Astrocyte (in vitro differentiated cells and primary cell): ENCODE data around the gene CAMK2B. TPM values are rescaled to one million over a fixed set of nuclear protein-coding genes. Genes with fewer than 3 reads are reported as not detected.

Experiments used
- DNase-seq: peaks from one replicate; pipeline ENCODE4 v3.0.0-alpha.2; 2010; ENCODE audit warnings: low read depth
- FAIRE-seq: peaks from 2 replicates; lab custom pipeline; 2011; peaks lifted over from hg19 to GRCh38; lab: Jason Lieb, UNC
- H2AFZ ChIP-seq: 2 replicates; pipeline ENCODE4 v1.6.0; 2012; ENCODE audit warnings: low read depth, low read length, inconsistent platforms
- H3K27ac ChIP-seq: 2 replicates; pipeline ENCODE4 v1.5.1; 2011; ENCODE audit warnings: low read depth, low read length, inconsistent platforms
- H3K27me3 ChIP-seq: 2 replicates; pipeline ENCODE4 v1.6.0; 2011; ENCODE audit warnings: low read length, inconsistent platforms; ENCODE audit not compliant: insufficient read depth
- H3K36me3 ChIP-seq: 2 replicates; pipeline ENCODE4 v1.5.1; 2011; ENCODE audit warnings: low read length, inconsistent platforms; ENCODE audit not compliant: insufficient read depth
- H3K4me1 ChIP-seq: 2 replicates; pipeline ENCODE4 v1.5.1; 2011; ENCODE audit warnings: low read length, inconsistent platforms; ENCODE audit not compliant: insufficient read depth
- H3K4me2 ChIP-seq: 2 replicates; pipeline ENCODE4 v1.6.0; 2012; ENCODE audit warnings: low read length, inconsistent platforms
- H3K4me3 ChIP-seq: 2 replicates; pipeline ENCODE4 v1.5.1; 2011; ENCODE audit warnings: low read depth, mild to moderate bottlenecking, low read length, inconsistent platforms; ENCODE audit not compliant: insufficient read depth
- H3K79me2 ChIP-seq: 2 replicates; pipeline ENCODE4 v1.6.0; 2012; ENCODE audit warnings: mild to moderate bottlenecking, low read length, inconsistent platforms; ENCODE audit not compliant: insufficient read depth
- H3K9ac ChIP-seq: 2 replicates; pipeline ENCODE4 v1.6.0; 2012; ENCODE audit warnings: mild to moderate bottlenecking, low read length, inconsistent platforms
- H3K9me3 ChIP-seq: 2 replicates; pipeline ENCODE4 v1.5.1; 2012; ENCODE audit warnings: low read depth, mild to moderate bottlenecking, low read length, inconsistent platforms; ENCODE audit not compliant: insufficient read depth
- H4K20me1 ChIP-seq: 2 replicates; pipeline ENCODE4 v1.6.0; 2012; ENCODE audit warnings: low read length, inconsistent platforms; ENCODE audit not compliant: insufficient read depth
- H3K27ac Mint-ChIP-seq: one replicate; pipeline ENCODE4 v1.8.0; 2021; ENCODE audit warnings: mild to moderate bottlenecking, mixed read lengths; ENCODE audit not compliant: unreplicated experiment
- H3K27me3 Mint-ChIP-seq: one replicate; pipeline ENCODE4 v1.8.0; 2021; ENCODE audit warnings: low read depth, mixed read lengths; ENCODE audit not compliant: unreplicated experiment
- H3K36me3 Mint-ChIP-seq: one replicate; pipeline ENCODE4 v1.8.0; 2021; ENCODE audit warnings: low read depth, mixed read lengths; ENCODE audit not compliant: unreplicated experiment
- H3K4me1 Mint-ChIP-seq: one replicate; pipeline ENCODE4 v1.8.0; 2021; ENCODE audit warnings: low read depth, mixed read lengths; ENCODE audit not compliant: unreplicated experiment
- H3K4me3 Mint-ChIP-seq: one replicate; pipeline ENCODE4 v1.8.0; 2021; ENCODE audit warnings: mild to moderate bottlenecking, moderate library complexity, mixed read lengths; ENCODE audit not compliant: unreplicated experiment
- H3K9me3 Mint-ChIP-seq: one replicate; pipeline ENCODE4 v1.8.0; 2021; ENCODE audit warnings: mild to moderate bottlenecking, mixed read lengths; ENCODE audit not compliant: unreplicated experiment
- EZH2 ChIP-seq: IDR thresholded peaks from 2 replicates; pipeline ENCODE4 v1.6.1; 2012; ENCODE audit warnings: mild to moderate bottlenecking, low read length, inconsistent platforms; ENCODE audit not compliant: insufficient read depth
- total RNA-seq: library from RNA; stranded (reverse); gene quantifications from 2 replicates; pipeline ENCODE4 v1.2.1, GENCODE V29; 2021
- TF ChIP-seq, protein P1 (sequence below): IDR thresholded peaks from 2 replicates; pipeline ENCODE4 v1.5.1; 2011; ENCODE audit warnings: low read depth, mild to moderate bottlenecking, inconsistent platforms, low read length, moderate library complexity; ENCODE audit not compliant: insufficient read depth

Gene CAMK2B
- total RNA-seq, 1 donor from 2014 or later: 0.18 TPM

DNA sequence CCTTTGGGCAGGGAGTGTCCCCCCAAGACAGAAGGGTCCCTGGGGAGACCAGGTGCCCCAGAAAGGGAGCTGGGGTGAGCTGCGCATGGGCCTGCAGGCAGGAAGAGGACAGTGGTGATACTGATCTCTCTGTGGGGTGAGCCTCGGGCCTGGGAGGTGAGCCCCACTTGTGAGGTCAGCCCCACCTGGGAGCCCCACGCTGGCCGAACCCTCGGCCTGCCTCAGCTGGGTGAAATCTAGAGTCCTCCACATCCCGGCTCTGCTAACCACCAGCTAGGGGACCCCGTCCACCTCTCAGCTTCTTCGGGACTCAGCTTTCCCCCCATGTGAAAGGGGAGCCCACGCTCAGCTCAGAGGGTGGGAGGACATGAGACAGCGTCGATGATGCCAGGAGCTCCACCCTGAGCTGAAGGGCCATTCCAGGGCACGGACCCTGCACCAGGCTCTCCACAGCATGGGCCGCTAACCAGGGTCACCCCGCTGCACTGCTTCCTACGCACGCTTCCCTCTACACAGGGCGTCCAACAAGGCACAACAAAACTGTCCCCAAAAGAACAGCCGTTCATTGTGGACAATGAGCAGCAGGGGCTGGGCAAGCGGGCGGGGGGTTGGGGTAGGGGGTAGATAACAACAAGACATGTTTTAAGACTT lies 48.7 kb downstream of the CAMK2B start:
- H3K27ac Mint-ChIP-seq: no peak overlapping the region
- FAIRE-seq (no peak), DNase-seq (no peak)
- no peaks in the 10 kb centered on the region for H3K36me3 ChIP-seq
- H3K4me3 ChIP-seq: no peak overlapping the region
- H3K4me1 ChIP-seq: peaks cover 7% of the 10 kb centered on the region
- no peak overlapping the region for H3K9ac ChIP-seq
- H3K36me3 Mint-ChIP-seq: peaks cover 3% of the 10 kb centered on the region
- H3K27me3 ChIP-seq: peaks cover 5% of the 10 kb centered on the region
- TF ChIP-seq, protein P1, sequence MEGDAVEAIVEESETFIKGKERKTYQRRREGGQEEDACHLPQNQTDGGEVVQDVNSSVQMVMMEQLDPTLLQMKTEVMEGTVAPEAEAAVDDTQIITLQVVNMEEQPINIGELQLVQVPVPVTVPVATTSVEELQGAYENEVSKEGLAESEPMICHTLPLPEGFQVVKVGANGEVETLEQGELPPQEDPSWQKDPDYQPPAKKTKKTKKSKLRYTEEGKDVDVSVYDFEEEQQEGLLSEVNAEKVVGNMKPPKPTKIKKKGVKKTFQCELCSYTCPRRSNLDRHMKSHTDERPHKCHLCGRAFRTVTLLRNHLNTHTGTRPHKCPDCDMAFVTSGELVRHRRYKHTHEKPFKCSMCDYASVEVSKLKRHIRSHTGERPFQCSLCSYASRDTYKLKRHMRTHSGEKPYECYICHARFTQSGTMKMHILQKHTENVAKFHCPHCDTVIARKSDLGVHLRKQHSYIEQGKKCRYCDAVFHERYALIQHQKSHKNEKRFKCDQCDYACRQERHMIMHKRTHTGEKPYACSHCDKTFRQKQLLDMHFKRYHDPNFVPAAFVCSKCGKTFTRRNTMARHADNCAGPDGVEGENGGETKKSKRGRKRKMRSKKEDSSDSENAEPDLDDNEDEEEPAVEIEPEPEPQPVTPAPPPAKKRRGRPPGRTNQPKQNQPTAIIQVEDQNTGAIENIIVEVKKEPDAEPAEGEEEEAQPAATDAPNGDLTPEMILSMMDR: no peak
- TF ChIP-seq EZH2: no peak
- H4K20me1 ChIP-seq: no peaks in the 10 kb centered on the region
- H3K9me3 Mint-ChIP-seq: peaks cover 3% of the 10 kb centered on the region
- H3K4me2 ChIP-seq: no peak overlapping the region
- no peaks in the 10 kb centered on the region for H3K79me2 ChIP-seq
- H3K27me3 Mint-ChIP-seq: peaks cover 40% of the 10 kb centered on the region
- H3K9me3 ChIP-seq: no peaks in the 10 kb centered on the region
- no peak overlapping the region for H3K27ac ChIP-seq
- H2AFZ ChIP-seq: no peak overlapping the region
- no peak overlapping the region for H3K4me3 Mint-ChIP-seq
- H3K4me1 Mint-ChIP-seq: no peaks in the 10 kb centered on the region

DNA sequence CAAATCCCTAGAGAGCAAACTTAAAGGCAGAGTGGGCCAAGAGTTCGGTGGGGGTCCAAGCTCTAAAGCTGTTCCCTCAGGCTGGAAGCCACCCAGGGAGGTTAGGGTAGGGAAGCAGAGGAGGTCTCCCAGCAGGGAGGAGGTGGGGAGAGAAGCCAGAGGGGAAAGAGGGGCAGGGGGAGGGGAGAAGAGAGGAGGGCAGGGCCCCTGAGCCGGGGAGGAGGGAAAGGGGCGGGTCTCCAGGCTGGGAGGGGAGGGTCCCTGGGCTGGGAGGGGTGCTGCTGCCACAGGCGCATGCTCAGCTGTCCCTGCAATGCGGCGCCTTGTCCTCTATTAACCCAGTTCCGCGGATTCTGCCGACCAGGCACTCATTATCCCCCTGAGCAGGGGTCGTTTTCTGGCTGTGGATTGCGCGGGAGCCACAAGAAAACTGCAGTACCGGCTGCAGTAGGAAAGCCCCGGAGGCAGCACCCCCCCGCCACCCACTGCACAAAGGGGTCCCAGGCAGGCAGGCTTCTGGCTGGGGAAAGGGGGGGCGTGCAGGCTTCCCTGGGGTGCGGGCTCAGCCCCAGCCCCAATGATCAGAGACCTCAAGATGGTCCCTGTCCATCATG lies 49.3 kb downstream of the CAMK2B start:
- H3K36me3 Mint-ChIP-seq: peaks cover 3% of the 10 kb centered on the region
- Histone ChIP-seq H3K9me3 (no peaks in the 10 kb centered on the region), H3K27ac (no peak overlapping the region), H4K20me1 (no peaks in the 10 kb centered on the region), H3K27me3 (peaks cover 5% of the 10 kb centered on the region), H3K79me2 (no peaks in the 10 kb centered on the region), H2AFZ (no peak overlapping the region), H3K9ac (no peak overlapping the region), H3K4me3 (no peak overlapping the region), H3K36me3 (no peaks in the 10 kb centered on the region), H3K4me2 (peak overlapping the region; percentile 36), H3K4me1 (peaks cover 7% of the 10 kb centered on the region)
- peaks cover 3% of the 10 kb centered on the region for H3K9me3 Mint-ChIP-seq
- no peak overlapping the region for H3K27ac Mint-ChIP-seq
- no peaks in the 10 kb centered on the region for H3K4me1 Mint-ChIP-seq
- H3K27me3 Mint-ChIP-seq: peaks cover 37% of the 10 kb centered on the region
- H3K4me3 Mint-ChIP-seq: no peak overlapping the region
- peak; percentile 12 for TF ChIP-seq EZH2
- TF ChIP-seq, protein P1: no peak
- DNase-seq (no peak), FAIRE-seq (no peak)

DNA sequence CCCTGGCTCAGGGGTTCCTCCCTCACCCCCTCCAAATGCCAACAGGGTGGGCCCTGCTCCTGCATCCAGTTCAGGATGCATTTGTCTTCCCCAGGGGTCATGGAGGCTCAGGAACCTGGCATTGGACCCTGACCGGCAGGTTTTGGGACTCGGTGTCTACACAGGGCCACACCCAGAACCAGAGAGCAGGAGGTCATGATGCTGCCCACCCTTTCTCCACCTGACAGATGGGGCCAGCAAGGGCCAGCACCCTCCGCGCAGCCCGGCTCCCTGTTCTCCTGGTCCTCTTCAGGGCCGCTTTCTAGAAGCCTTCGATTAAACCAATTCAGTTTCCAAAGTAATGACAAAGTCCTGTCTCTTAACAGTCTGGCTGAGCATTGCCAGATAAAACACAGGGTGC lies 50.2 kb downstream of the CAMK2B start:
- peaks cover 7% of the 10 kb centered on the region for H3K4me1 ChIP-seq
- H2AFZ ChIP-seq: no peak overlapping the region
- TF ChIP-seq EZH2: no peak
- TF ChIP-seq, protein P1: no peak
- H3K9me3 Mint-ChIP-seq: peaks cover 3% of the 10 kb centered on the region
- no peaks in the 10 kb centered on the region for H3K36me3 ChIP-seq
- peaks cover 5% of the 10 kb centered on the region for H3K27me3 ChIP-seq
- H3K4me2 ChIP-seq: no peak overlapping the region
- no peaks in the 10 kb centered on the region for H3K4me1 Mint-ChIP-seq
- no peaks in the 10 kb centered on the region for H3K9me3 ChIP-seq
- H4K20me1 ChIP-seq: no peaks in the 10 kb centered on the region
- no peak overlapping the region for H3K4me3 ChIP-seq
- FAIRE-seq (no peak), DNase-seq (no peak)
- no peak overlapping the region for H3K9ac ChIP-seq
- no peaks in the 10 kb centered on the region for H3K79me2 ChIP-seq
- H3K27ac ChIP-seq: no peak overlapping the region
- peaks cover 31% of the 10 kb centered on the region for H3K27me3 Mint-ChIP-seq
- H3K4me3 Mint-ChIP-seq: no peak overlapping the region
- peaks cover 3% of the 10 kb centered on the region for H3K36me3 Mint-ChIP-seq
- H3K27ac Mint-ChIP-seq: no peak overlapping the region
